Breast epithelium (tissue), 4 donors: ENCODE measurements around the gene RBP5. TPM values are rescaled to one million over a fixed set of nuclear protein-coding genes. Genes with fewer than 3 reads are reported as not detected.

Source experiments
- DNase-seq, 2 donors: peaks; one replicate each; pipeline ENCODE4 v3.0.0-alpha.2; 2019; ENCODE audit warnings: low spot score in 2 of 2
- H3K27ac ChIP-seq, 2 donors: fragments of 200-600 bp; sonication (generic) in 1 of 2; one replicate each; pipeline ENCODE4 v1.5.1; 2016 to 2019; ENCODE audit warnings: mild to moderate bottlenecking in 1 of 2
- H3K27me3 ChIP-seq, 2 donors: fragments of 200-600 bp; sonication (generic) in 1 of 2; one replicate each; pipeline versions ENCODE4 v1.5.1 to v1.6.0; 2017 to 2019; ENCODE audit warnings: control low read depth in 1 of 2, mild to moderate bottlenecking in 1 of 2
- H3K36me3 ChIP-seq: fragments of 200-600 bp; one replicate; pipeline ENCODE4 v1.5.1; 2019
- H3K4me1 ChIP-seq, 2 donors: fragments of 200-600 bp; sonication (generic); one replicate each; pipeline ENCODE4 v1.5.1; 2016 to 2019; ENCODE audit warnings: control low read depth in 1 of 2
- H3K4me3 ChIP-seq, 3 donors: fragments of 200-600 bp; sonication (generic); 1 replicate in 2 of 3; 2 replicates in 1 of 3; pipeline ENCODE4 v1.5.1; 2016 to 2019; ENCODE audit warnings: mild to moderate bottlenecking in 3 of 3, moderate library complexity in 2 of 3
- H3K9me3 ChIP-seq, 2 donors: fragments of 200-600 bp; sonication (generic) in 1 of 2; one replicate each; pipeline ENCODE4 v1.5.1; 2016 to 2019; ENCODE audit warnings: control low read depth in 1 of 2
- POLR2A ChIP-seq: fragments of 450-650 bp; IDR thresholded peaks from one replicate; pipeline ENCODE4 v1.6.1; 2016; ENCODE audit warnings: antibody characterized with exemption, mild to moderate bottlenecking, moderate library complexity
- POLR2AphosphoS5 ChIP-seq, 3 donors: sonication (generic); formaldehyde crosslinking; IDR thresholded peaks; one replicate each; pipeline ENCODE4 v1.6.1; 2017; ENCODE audit warnings: antibody characterized with exemption in 3 of 3
- intact Hi-C: fragments of 100-400 bp; cut with DNase I; formaldehyde crosslinking; loops from one replicate; pipeline ENCODE4 v1.15.1; 2023; ENCODE audit warnings: low total_unique reads
- total RNA-seq, 3 donors: library from RNA; depleted of rRNA; stranded (reverse); fragments of >200 nt; gene quantifications; one replicate each; pipeline ENCODE4 v1.1.0, GENCODE V29; 2016
- TF ChIP-seq, protein P1 (sequence below), 3 donors: fragments of 450-650 bp; IDR thresholded peaks; one replicate each; pipeline ENCODE4 v1.5.1; 2016 to 2017; ENCODE audit warnings: antibody characterized with exemption in 3 of 3, mild to moderate bottlenecking in 3 of 3, moderate library complexity in 3 of 3

The RBP5 gene
- total RNA-seq, 3 donors from 2014 or later = 1.1 to 3.3 (median 2.9) TPM

DNA sequence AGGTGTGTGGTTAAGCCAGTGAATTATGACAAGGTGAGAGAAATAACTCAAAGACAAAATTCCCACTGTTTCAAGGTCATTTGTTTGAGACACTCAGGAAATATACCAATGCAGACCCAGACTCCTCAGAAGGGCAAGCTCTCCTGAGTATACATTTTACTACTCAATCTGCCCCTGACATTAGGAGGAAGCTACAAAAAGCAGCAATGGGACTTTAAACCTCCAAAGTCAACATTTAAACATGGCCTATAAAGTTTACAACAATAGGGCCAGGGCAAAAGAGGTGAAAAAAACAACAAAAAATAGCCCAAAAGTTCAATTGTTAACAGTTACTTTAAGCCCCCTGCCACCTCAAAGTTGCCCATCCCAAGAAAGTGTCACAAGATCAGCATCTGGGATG is 41.3 kb upstream of the RBP5 start:
- intact Hi-C loops = no loop called here
- H3K36me3 ChIP-seq = no peaks in the 10 kb centered on the region
- no peak for DNase-seq
- no peaks in the 10 kb centered on the region for H3K4me1 ChIP-seq
- no peaks in the 10 kb centered on the region for H3K27me3 ChIP-seq
- peaks cover 0 to 11% of the 10 kb centered on the region in 2 donors for H3K9me3 ChIP-seq
- H3K4me3 ChIP-seq = no peak overlapping the region
- H3K27ac ChIP-seq = no peak overlapping the region
- TF ChIP-seq POLR2A (no peak), POLR2AphosphoS5 (IDR thresholded peaks at IDR 0.05) (no peak)
- TF ChIP-seq, protein P1, sequence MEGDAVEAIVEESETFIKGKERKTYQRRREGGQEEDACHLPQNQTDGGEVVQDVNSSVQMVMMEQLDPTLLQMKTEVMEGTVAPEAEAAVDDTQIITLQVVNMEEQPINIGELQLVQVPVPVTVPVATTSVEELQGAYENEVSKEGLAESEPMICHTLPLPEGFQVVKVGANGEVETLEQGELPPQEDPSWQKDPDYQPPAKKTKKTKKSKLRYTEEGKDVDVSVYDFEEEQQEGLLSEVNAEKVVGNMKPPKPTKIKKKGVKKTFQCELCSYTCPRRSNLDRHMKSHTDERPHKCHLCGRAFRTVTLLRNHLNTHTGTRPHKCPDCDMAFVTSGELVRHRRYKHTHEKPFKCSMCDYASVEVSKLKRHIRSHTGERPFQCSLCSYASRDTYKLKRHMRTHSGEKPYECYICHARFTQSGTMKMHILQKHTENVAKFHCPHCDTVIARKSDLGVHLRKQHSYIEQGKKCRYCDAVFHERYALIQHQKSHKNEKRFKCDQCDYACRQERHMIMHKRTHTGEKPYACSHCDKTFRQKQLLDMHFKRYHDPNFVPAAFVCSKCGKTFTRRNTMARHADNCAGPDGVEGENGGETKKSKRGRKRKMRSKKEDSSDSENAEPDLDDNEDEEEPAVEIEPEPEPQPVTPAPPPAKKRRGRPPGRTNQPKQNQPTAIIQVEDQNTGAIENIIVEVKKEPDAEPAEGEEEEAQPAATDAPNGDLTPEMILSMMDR (IDR thresholded peaks at IDR 0.05) = no peak

DNA sequence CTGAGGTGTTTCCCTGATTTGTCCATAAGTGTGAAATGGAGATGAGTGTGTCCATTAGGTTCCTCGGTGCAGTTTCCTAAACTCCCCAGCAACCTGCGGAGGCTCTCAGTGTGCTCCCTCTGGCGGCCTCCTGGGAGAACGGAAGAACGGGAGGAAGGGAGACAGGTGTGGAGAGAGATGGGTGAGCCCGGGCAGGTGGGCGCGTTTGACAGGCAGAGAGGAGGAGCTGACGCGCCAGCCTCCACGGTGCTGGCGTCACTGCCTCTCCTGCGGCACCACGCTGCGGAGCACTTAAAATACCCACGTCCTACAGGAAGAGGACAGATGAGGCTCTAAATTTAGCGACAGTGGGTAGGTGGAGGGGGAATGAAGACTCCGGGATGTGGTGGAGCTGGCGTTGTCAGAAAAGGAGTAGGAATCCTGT is 34.0 kb upstream of the RBP5 start:
- intact Hi-C loops = no loop called here
- no peak overlapping the region for H3K27ac ChIP-seq
- H3K4me3 ChIP-seq = peak overlapping the region in 2 of 3 donors; percentile 22 to 54
- peaks cover 0 to 2% of the 10 kb centered on the region in 2 donors for H3K9me3 ChIP-seq
- no peak for DNase-seq
- H3K36me3 ChIP-seq = no peaks in the 10 kb centered on the region
- H3K27me3 ChIP-seq = no peaks in the 10 kb centered on the region
- no peak for TF ChIP-seq POLR2A
- TF ChIP-seq, protein P1 (IDR thresholded peaks at IDR 0.05) = peak; percentile 20 to 66 (median 60)
- H3K4me1 ChIP-seq = no peaks in the 10 kb centered on the region

DNA sequence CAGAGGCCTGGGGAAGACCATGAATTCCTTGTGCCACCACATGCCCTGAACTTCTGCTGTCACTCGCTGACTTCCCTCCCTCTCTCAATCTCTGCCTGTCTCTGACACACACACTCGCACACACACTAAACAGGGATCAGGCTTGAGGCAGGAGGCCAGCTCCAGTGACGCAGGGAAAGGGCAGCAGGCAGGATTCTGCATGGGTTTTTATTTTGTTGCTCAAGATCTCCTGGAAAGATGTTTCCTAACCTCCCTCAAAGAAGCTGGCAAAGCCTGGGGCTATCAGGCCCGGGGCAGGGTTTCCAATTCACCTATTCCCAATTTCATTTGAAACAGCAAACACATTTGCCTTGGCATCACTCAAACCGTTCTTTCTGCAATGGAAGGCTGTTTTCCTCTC is 33.1 kb upstream of the RBP5 start:
- Histone ChIP-seq H3K4me1 (no peaks in the 10 kb centered on the region), H3K9me3 (no peaks in the 10 kb centered on the region), H3K27me3 (no peaks in the 10 kb centered on the region), H3K4me3 (no peak overlapping the region), H3K36me3 (no peaks in the 10 kb centered on the region), H3K27ac (no peak overlapping the region)
- no peak for DNase-seq
- TF ChIP-seq POLR2AphosphoS5 (IDR thresholded peaks at IDR 0.05) (no peak), POLR2A (no peak)
- TF ChIP-seq, protein P1 (IDR thresholded peaks at IDR 0.05) = no peak
- intact Hi-C loops = no loop called here

DNA sequence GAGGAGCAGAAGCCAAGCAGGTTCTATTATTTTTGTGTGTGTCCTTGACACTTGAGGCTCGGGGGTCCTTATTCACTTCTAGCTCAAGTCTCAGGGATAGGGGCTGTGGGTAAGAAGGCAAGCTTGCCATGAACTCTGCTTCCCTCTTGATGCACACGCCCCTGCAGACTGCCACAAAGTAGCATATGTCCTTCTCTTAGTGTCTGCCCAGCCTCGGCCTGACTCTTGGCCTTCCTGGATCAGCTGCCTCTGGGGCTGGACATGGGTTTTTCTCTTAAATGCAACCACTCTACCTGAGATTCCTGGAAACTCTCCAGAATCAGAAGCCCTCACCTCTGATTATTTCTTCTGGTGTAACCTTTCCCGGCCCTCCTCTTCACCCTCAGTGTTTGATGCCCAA is 32.6 kb upstream of the RBP5 start:
- no peaks in the 10 kb centered on the region for H3K4me1 ChIP-seq
- no peaks in the 10 kb centered on the region for H3K27me3 ChIP-seq
- no peak for DNase-seq
- H3K36me3 ChIP-seq = no peaks in the 10 kb centered on the region
- no peak overlapping the region for H3K27ac ChIP-seq
- TF ChIP-seq, protein P1 (IDR thresholded peaks at IDR 0.05) = no peak
- TF ChIP-seq POLR2AphosphoS5 (IDR thresholded peaks at IDR 0.05) (no peak), POLR2A (no peak)
- intact Hi-C loops = no loop called here
- H3K4me3 ChIP-seq = no peak overlapping the region
- H3K9me3 ChIP-seq = no peaks in the 10 kb centered on the region

DNA sequence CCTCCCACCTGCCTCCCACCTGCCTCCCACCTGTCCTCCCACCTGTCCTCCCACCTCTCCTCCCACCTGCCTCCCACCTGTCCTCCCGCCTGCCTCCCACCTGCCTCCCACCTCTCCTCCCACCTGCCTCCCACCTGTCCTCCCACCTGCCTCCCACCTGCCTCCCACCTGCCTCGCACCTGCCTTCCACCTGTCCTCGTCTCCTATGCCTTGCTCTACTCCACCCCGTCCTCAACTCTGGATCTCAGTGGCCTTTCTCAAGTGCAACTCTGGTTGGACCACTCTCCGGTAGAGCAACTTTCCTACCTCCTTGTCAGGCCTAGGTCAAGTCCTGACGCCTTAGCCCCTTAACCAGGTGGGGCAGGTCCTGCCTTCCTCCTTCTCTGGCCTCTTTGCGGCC is 31.5 kb upstream of the RBP5 start:
- intact Hi-C loops = no loop called here
- H3K4me3 ChIP-seq = no peak overlapping the region
- H3K9me3 ChIP-seq = no peaks in the 10 kb centered on the region
- H3K27me3 ChIP-seq = no peaks in the 10 kb centered on the region
- H3K36me3 ChIP-seq = no peaks in the 10 kb centered on the region
- DNase-seq = no peak
- H3K4me1 ChIP-seq = peaks cover 8 to 10% of the 10 kb centered on the region in 2 donors
- no peak overlapping the region for H3K27ac ChIP-seq
- no peak for TF ChIP-seq POLR2A
- TF ChIP-seq, protein P1 (IDR thresholded peaks at IDR 0.05) = no peak
- TF ChIP-seq POLR2AphosphoS5 (IDR thresholded peaks at IDR 0.05) = no peak
